ENCODE results near the gene ADGRL1. TPM values are rescaled to one million over a fixed set of nuclear protein-coding genes. Genes with fewer than 3 reads are reported as not detected.

ADGRL1 gene
- total RNA-seq, 2 experiments from 2014 or later: 22.2 to 23.9 TPM

DNA sequence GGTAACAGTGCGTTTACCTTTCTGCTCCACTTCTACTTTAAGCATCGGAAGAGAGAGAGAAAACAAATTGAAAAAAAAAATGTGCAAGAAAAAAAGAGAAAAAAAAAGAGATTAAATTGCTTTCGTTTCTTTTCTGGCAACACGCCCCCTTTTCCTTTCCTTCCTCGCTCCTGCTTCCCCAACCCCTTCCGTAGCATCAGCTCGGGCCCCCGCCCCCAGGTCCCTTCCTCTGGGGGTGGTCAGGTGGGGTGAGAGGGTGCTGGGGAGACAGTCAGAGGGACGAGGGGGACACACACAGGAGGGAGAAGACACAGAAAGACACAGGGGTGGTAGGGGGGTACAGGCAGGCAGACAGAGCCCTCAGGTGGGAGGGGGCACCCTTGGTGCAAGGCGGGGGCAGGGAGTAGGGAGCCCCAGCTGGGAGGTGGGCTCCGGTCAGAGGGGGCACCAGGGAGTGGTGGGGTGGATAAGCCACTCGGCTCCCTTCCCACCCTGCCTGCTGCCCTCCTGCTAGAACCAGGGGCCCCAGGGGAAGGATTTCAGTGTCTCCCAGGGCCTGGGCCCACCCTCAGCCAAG lies 38.9 kb downstream of the ADGRL1 start:
- Histone ChIP-seq H3K27ac (ENCODE audit: low read depth in 1 of 2, low read length in 2 of 2) (peak overlapping the region; percentile 24 to 32), H3K4me1 (ENCODE audit: insufficient read depth, low read length) (peaks cover 37% of the 10 kb centered on the region), H3K27me3 (ENCODE audit: control insufficient read depth in 1 of 2, insufficient read depth in 2 of 2, low read length in 2 of 2) (no peaks in the 10 kb centered on the region), H3K9me3 (ENCODE audit: control insufficient read depth in 1 of 2, insufficient read depth in 1 of 2, low read length in 2 of 2) (peaks cover 0 to 14% of the 10 kb centered on the region in 2 experiments), H3K36me3 (ENCODE audit: insufficient read depth, low read length) (no peaks in the 10 kb centered on the region), H3K4me3 (ENCODE audit: low read length) (peak overlapping the region; percentile 54)
- ATAC-seq (ENCODE audit: poor library complexity) (peak; percentile 26), DNase-seq (peak in 5 of 14 experiments; percentile 17 to 58 (median 32))
- peaks cover 31% of the 10 kb centered on the region for H3K36me3 Mint-ChIP-seq (ENCODE audit: low read depth)
- POLR2A ChIA-PET: interaction anchor here (1.5 to 2.5 kb wide), 3 partner anchors 17 to 30 kb away, joined by 4 to 15 read pairs (median 5); partner anchors contain the start of gene ASF1B
- H3K4me1 Mint-ChIP-seq (ENCODE audit: low read depth): peaks cover 27% of the 10 kb centered on the region
- TF ChIP-seq CTCF (IDR thresholded peaks at IDR 0.05): no peak
- H3K9me3 Mint-ChIP-seq: no peaks in the 10 kb centered on the region
- intact Hi-C loops (cut with DNase I, micrococcal nuclease): no loop called here
- CTCF ChIA-PET: interaction anchor here (0.6 to 2.0 kb wide), 3 partner anchors 30 to 108 kb away, joined by 3 to 6 read pairs (median 3); partner anchors contain the start of gene ASF1B
- H3K27ac Mint-ChIP-seq: peak overlapping the region; percentile 84
- no peaks in the 10 kb centered on the region for H3K27me3 Mint-ChIP-seq
- H3K4me3 Mint-ChIP-seq: peak overlapping the region; percentile 89

DNA sequence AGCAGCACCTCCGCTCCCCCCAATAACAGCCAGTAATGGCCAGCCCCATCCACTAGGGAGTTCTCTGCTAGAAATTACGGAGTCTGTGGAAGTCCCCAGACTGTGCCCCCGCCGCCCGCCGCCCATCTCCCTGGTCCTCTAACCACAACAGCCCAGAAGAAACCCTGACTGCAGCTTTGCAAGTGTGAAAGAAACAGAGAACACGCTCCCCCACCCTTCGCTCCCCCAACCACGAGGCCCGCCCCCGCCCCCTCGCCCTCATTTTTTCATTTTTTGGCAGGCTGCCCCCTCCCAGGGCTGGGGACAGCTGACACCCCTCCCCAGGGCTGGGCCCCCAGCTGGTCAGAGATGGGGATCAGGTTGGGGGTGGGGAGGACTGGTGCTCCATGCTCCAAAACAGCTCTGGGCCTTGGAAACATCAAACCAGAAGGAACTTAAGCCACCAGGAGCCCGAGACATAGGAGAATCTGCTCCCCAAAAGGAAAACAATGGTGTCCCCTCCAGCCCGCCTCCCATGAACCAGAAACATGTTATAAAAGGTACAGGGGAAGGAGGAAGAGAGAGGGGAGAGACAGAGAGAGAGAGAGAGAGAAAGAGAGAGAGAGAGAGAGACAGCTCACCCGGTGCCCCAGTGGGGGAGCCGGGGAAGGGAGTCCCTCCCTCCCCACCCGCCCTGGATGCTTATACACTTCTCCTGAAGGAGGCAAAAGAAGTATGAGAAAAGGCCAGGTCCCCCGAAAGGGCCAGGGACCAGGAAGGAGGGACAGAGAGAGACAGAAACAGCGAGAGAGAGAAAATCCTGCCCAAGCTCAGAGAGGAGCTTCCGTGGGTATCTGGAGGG lies 39.8 kb downstream of the ADGRL1 start:
- Histone ChIP-seq H3K9me3 (ENCODE audit: control insufficient read depth in 1 of 2, insufficient read depth in 1 of 2, low read length in 2 of 2) (peaks cover 0 to 14% of the 10 kb centered on the region in 2 experiments), H3K4me3 (ENCODE audit: low read length) (peak overlapping the region; percentile 54), H3K36me3 (ENCODE audit: insufficient read depth, low read length) (no peaks in the 10 kb centered on the region), H3K4me1 (ENCODE audit: insufficient read depth, low read length) (peaks cover 37% of the 10 kb centered on the region), H3K27me3 (ENCODE audit: control insufficient read depth in 1 of 2, insufficient read depth in 2 of 2, low read length in 2 of 2) (no peaks in the 10 kb centered on the region), H3K27ac (ENCODE audit: low read depth in 1 of 2, low read length in 2 of 2) (peak overlapping the region; percentile 24 to 52)
- CTCF ChIA-PET: interaction anchor here (1.4 to 2.0 kb wide), 2 partner anchors 29 to 108 kb away, joined by 3 to 6 read pairs; partner anchors contain the start of gene ASF1B
- DNase-seq (peak in 4 of 14 experiments; percentile 36 to 59 (median 45)), ATAC-seq (ENCODE audit: poor library complexity) (peak; percentile 31)
- peak overlapping the region; percentile 84 for H3K27ac Mint-ChIP-seq
- intact Hi-C loops (cut with DNase I, micrococcal nuclease): no loop called here
- no peak for TF ChIP-seq CTCF (IDR thresholded peaks at IDR 0.05)
- no peaks in the 10 kb centered on the region for H3K9me3 Mint-ChIP-seq
- H3K27me3 Mint-ChIP-seq: no peaks in the 10 kb centered on the region
- POLR2A ChIA-PET: interaction anchor here (0.9 to 2.5 kb wide), 5 partner anchors 16 to 30 kb away, joined by 3 to 15 read pairs (median 3); partner anchors contain the start of gene ASF1B
- peaks cover 27% of the 10 kb centered on the region for H3K4me1 Mint-ChIP-seq (ENCODE audit: low read depth)
- peaks cover 22% of the 10 kb centered on the region for H3K36me3 Mint-ChIP-seq (ENCODE audit: low read depth)
- H3K4me3 Mint-ChIP-seq: peak overlapping the region; percentile 89

DNA sequence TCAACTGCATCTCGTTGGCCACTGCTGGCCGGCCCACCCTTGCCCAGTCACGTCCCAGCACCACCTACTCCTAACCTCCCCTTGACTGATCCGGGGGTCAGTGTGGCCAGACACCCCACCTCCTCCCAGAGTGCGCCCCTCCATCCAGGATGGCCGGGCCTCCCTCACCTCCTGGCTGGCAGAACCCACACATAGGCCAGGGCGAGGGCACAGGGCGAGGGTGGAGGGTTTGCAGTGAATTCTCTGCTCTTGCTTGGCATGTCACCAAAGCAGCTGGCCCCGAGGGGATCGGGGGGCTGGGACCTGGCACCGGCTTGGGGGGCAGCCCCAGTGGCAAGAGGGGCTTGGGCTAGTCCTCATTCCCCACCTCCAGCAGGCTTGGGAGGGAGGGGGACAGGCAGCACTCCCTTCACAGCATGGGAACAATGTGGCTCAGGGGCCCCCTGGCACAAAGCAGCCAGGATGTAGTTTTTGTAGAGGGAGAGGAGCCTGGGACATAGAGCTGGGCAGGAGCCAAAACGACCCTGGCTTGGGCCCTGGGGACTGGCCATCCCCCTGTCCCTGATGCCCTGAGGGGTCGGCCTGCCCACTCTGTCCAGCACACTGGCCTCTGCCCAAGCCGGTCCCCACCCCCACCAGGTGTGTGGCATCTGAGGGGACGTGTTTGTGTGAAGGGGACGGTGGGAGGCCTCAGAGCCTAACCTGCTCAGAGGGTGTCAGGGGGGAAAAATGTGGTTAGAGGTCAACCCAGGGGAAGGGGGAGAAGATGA lies 41.1 kb downstream of the ADGRL1 start:
- H3K4me1 ChIP-seq (ENCODE audit: insufficient read depth, low read length): peaks cover 37% of the 10 kb centered on the region
- intact Hi-C loops (cut with DNase I, micrococcal nuclease): no loop called here
- H3K27ac ChIP-seq (ENCODE audit: low read depth in 1 of 2, low read length in 2 of 2): no peak overlapping the region
- H3K4me3 ChIP-seq (ENCODE audit: low read length): no peak overlapping the region
- Mint-ChIP-seq H3K36me3 (ENCODE audit: low read depth) (peaks cover 9% of the 10 kb centered on the region), H3K9me3 (no peaks in the 10 kb centered on the region), H3K27ac (no peak overlapping the region), H3K4me1 (ENCODE audit: low read depth) (peaks cover 27% of the 10 kb centered on the region), H3K27me3 (no peaks in the 10 kb centered on the region), H3K4me3 (no peak overlapping the region)
- no peaks in the 10 kb centered on the region for H3K27me3 ChIP-seq (ENCODE audit: control insufficient read depth in 1 of 2, insufficient read depth in 2 of 2, low read length in 2 of 2)
- CTCF ChIA-PET: interaction anchor here (2.0 kb wide), 1 partner anchor 28 kb away, joined by 6 read pairs; the partner anchor contains the start of gene ASF1B
- POLR2A ChIA-PET: interaction anchor here (0.9 kb wide), 1 partner anchor 28 kb away, joined by 3 read pairs; the partner anchor contains the start of gene ASF1B
- no peaks in the 10 kb centered on the region for H3K36me3 ChIP-seq (ENCODE audit: insufficient read depth, low read length)
- TF ChIP-seq CTCF (IDR thresholded peaks at IDR 0.05): no peak
- ATAC-seq (ENCODE audit: poor library complexity): no peak
- no peak for DNase-seq
- H3K9me3 ChIP-seq (ENCODE audit: control insufficient read depth in 1 of 2, insufficient read depth in 1 of 2, low read length in 2 of 2): peaks cover 0 to 14% of the 10 kb centered on the region in 2 experiments

Measured in CD4-positive, alpha-beta T cell (primary cell).